Measurements from ENCODE around the gene RAD51B.

RAD51B gene

GRCh38 chr14:68739701-68740100 lies 920.1 kb downstream of the RAD51B start:
- Histone ChIP-seq H3K36me3 (no peaks in the 10 kb centered on the region), H3K27me3 (no peaks in the 10 kb centered on the region), H3K4me1 (no peaks in the 10 kb centered on the region), H3K4me3 (ENCODE audit: low read depth, low read length) (no peak overlapping the region), H3K9me3 (no peaks in the 10 kb centered on the region)
- no peak for TF ChIP-seq CTCF (IDR thresholded peaks at IDR 0.05; ENCODE audit: low read depth, low read length)
- no peak for DNase-seq

GRCh38 chr14:68740788-68741476 lies 921.4 kb downstream of the RAD51B start:
- Histone ChIP-seq H3K36me3 (no peaks in the 10 kb centered on the region), H3K9me3 (no peaks in the 10 kb centered on the region), H3K27me3 (no peaks in the 10 kb centered on the region), H3K4me3 (ENCODE audit: low read depth, low read length) (no peak overlapping the region), H3K4me1 (no peaks in the 10 kb centered on the region)
- no peak for TF ChIP-seq CTCF (IDR thresholded peaks at IDR 0.05; ENCODE audit: low read depth, low read length)
- no peak for DNase-seq

- no peak for DNase-seq
- no peak for TF ChIP-seq CTCF (IDR thresholded peaks at IDR 0.05; ENCODE audit: low read depth, low read length)
- no peaks in the 10 kb centered on the region for H3K36me3 ChIP-seq
- H3K27me3 ChIP-seq = no peaks in the 10 kb centered on the region
- H3K4me3 ChIP-seq (ENCODE audit: low read depth, low read length) = no peak overlapping the region
- no peaks in the 10 kb centered on the region for H3K9me3 ChIP-seq
- H3K4me1 ChIP-seq = no peaks in the 10 kb centered on the region
Observed at GRCh38 chr14:68741477-68741791, 921.9 kb downstream of the RAD51B start.

GRCh38 chr14:68741839-68742470 lies 922.4 kb downstream of the RAD51B start:
- TF ChIP-seq CTCF (IDR thresholded peaks at IDR 0.05; ENCODE audit: low read depth, low read length) = no peak
- no peaks in the 10 kb centered on the region for H3K27me3 ChIP-seq
- DNase-seq = no peak
- H3K4me3 ChIP-seq (ENCODE audit: low read depth, low read length) = no peak overlapping the region
- H3K9me3 ChIP-seq = no peaks in the 10 kb centered on the region
- H3K4me1 ChIP-seq = no peaks in the 10 kb centered on the region
- H3K36me3 ChIP-seq = no peaks in the 10 kb centered on the region

- Histone ChIP-seq H3K36me3 (no peaks in the 10 kb centered on the region), H3K27me3 (no peaks in the 10 kb centered on the region), H3K9me3 (no peaks in the 10 kb centered on the region), H3K4me1 (no peaks in the 10 kb centered on the region), H3K4me3 (ENCODE audit: low read depth, low read length) (no peak overlapping the region)
- no peak for TF ChIP-seq CTCF (IDR thresholded peaks at IDR 0.05; ENCODE audit: low read depth, low read length)
- DNase-seq = no peak
Observed at GRCh38 chr14:68744613-68745012, 925.0 kb downstream of the RAD51B start.

GRCh38 chr14:68747393-68747792 lies 927.8 kb downstream of the RAD51B start:
- Histone ChIP-seq H3K27me3 (no peaks in the 10 kb centered on the region), H3K9me3 (no peaks in the 10 kb centered on the region), H3K4me3 (ENCODE audit: low read depth, low read length) (no peak overlapping the region), H3K36me3 (no peaks in the 10 kb centered on the region), H3K4me1 (no peaks in the 10 kb centered on the region)
- TF ChIP-seq CTCF (IDR thresholded peaks at IDR 0.05; ENCODE audit: low read depth, low read length) = no peak
- no peak for DNase-seq

Data from BE2C (cell line).